Breast epithelium (tissue), 4 donors: ENCODE data around the gene U2AF1L4. TPM values are rescaled to one million over a fixed set of nuclear protein-coding genes. Genes with fewer than 3 reads are reported as not detected.

Experiments
- DNase-seq, 2 donors: peaks; one replicate each; pipeline ENCODE4 v3.0.0-alpha.2; 2019; ENCODE audit warnings: low spot score in 2 of 2
- H3K27ac ChIP-seq, 2 donors: fragments of 200-600 bp; sonication (generic) in 1 of 2; one replicate each; pipeline ENCODE4 v1.5.1; 2016 to 2019; ENCODE audit warnings: mild to moderate bottlenecking in 1 of 2
- H3K27me3 ChIP-seq, 2 donors: fragments of 200-600 bp; sonication (generic) in 1 of 2; one replicate each; pipeline versions ENCODE4 v1.5.1 to v1.6.0; 2017 to 2019; ENCODE audit warnings: control low read depth in 1 of 2, mild to moderate bottlenecking in 1 of 2
- H3K36me3 ChIP-seq: fragments of 200-600 bp; one replicate; pipeline ENCODE4 v1.5.1; 2019
- H3K4me1 ChIP-seq, 2 donors: fragments of 200-600 bp; sonication (generic); one replicate each; pipeline ENCODE4 v1.5.1; 2016 to 2019; ENCODE audit warnings: control low read depth in 1 of 2
- H3K4me3 ChIP-seq, 3 donors: fragments of 200-600 bp; sonication (generic); 1 replicate in 2 of 3; 2 replicates in 1 of 3; pipeline ENCODE4 v1.5.1; 2016 to 2019; ENCODE audit warnings: mild to moderate bottlenecking in 3 of 3, moderate library complexity in 2 of 3
- H3K9me3 ChIP-seq, 2 donors: fragments of 200-600 bp; sonication (generic) in 1 of 2; one replicate each; pipeline ENCODE4 v1.5.1; 2016 to 2019; ENCODE audit warnings: control low read depth in 1 of 2
- CTCF ChIP-seq, 3 donors: fragments of 450-650 bp; IDR thresholded peaks; one replicate each; pipeline ENCODE4 v1.5.1; 2016 to 2017; ENCODE audit warnings: antibody characterized with exemption in 3 of 3, mild to moderate bottlenecking in 3 of 3, moderate library complexity in 3 of 3
- POLR2A ChIP-seq: fragments of 450-650 bp; IDR thresholded peaks from one replicate; pipeline ENCODE4 v1.6.1; 2016; ENCODE audit warnings: antibody characterized with exemption, mild to moderate bottlenecking, moderate library complexity
- POLR2AphosphoS5 ChIP-seq, 3 donors: sonication (generic); formaldehyde crosslinking; IDR thresholded peaks; one replicate each; pipeline ENCODE4 v1.6.1; 2017; ENCODE audit warnings: antibody characterized with exemption in 3 of 3
- intact Hi-C: fragments of 100-400 bp; cut with DNase I; formaldehyde crosslinking; loops from one replicate; pipeline ENCODE4 v1.15.1; 2023; ENCODE audit warnings: low total_unique reads
- total RNA-seq, 3 donors: library from RNA; depleted of rRNA; stranded (reverse); fragments of >200 nt; gene quantifications; one replicate each; pipeline ENCODE4 v1.1.0, GENCODE V29; 2016

U2AF1L4 gene
- total RNA-seq, 3 donors from 2014 or later = 15.7 to 37.5 (median 19.5) TPM

- Histone ChIP-seq H3K27me3 (no peaks in the 10 kb centered on the region), H3K4me1 (peaks cover 8% of the 10 kb centered on the region in 2 donors), H3K36me3 (no peaks in the 10 kb centered on the region), H3K4me3 (no peak overlapping the region), H3K9me3 (no peaks in the 10 kb centered on the region), H3K27ac (no peak overlapping the region)
- intact Hi-C loops = no loop called here
- DNase-seq = no peak
- no peak for TF ChIP-seq POLR2A
- TF ChIP-seq CTCF (IDR thresholded peaks at IDR 0.05) = no peak
- TF ChIP-seq POLR2AphosphoS5 (IDR thresholded peaks at IDR 0.05) = no peak
These were observed 31.7 kb downstream of the U2AF1L4 start for GRCh38 chr19:35713506-35713850.

GRCh38 chr19:35712567-35713505 lies 32.4 kb downstream of the U2AF1L4 start:
- Histone ChIP-seq H3K36me3 (no peaks in the 10 kb centered on the region), H3K9me3 (no peaks in the 10 kb centered on the region), H3K27me3 (no peaks in the 10 kb centered on the region), H3K4me3 (no peak overlapping the region), H3K4me1 (peaks cover 8% of the 10 kb centered on the region in 2 donors), H3K27ac (no peak overlapping the region)
- DNase-seq = no peak
- TF ChIP-seq POLR2A = no peak
- TF ChIP-seq CTCF (IDR thresholded peaks at IDR 0.05) = no peak
- no peak for TF ChIP-seq POLR2AphosphoS5 (IDR thresholded peaks at IDR 0.05)
- intact Hi-C loops = no loop called here

- Histone ChIP-seq H3K4me1 (peaks cover 7 to 8% of the 10 kb centered on the region in 2 donors), H3K4me3 (no peak overlapping the region), H3K36me3 (no peaks in the 10 kb centered on the region), H3K9me3 (no peaks in the 10 kb centered on the region), H3K27ac (no peak overlapping the region), H3K27me3 (no peaks in the 10 kb centered on the region)
- TF ChIP-seq CTCF (IDR thresholded peaks at IDR 0.05) (no peak), POLR2A (no peak), POLR2AphosphoS5 (IDR thresholded peaks at IDR 0.05) (no peak)
- DNase-seq = no peak
- intact Hi-C loops = no loop called here
These were observed 34.2 kb downstream of the U2AF1L4 start for GRCh38 chr19:35710784-35711723.

GRCh38 chr19:35708391-35708790 lies 36.8 kb downstream of the U2AF1L4 start:
- Histone ChIP-seq H3K36me3 (no peaks in the 10 kb centered on the region), H3K27me3 (no peaks in the 10 kb centered on the region), H3K4me1 (no peaks in the 10 kb centered on the region), H3K9me3 (no peaks in the 10 kb centered on the region), H3K27ac (no peak overlapping the region), H3K4me3 (no peak overlapping the region)
- no peak for TF ChIP-seq CTCF (IDR thresholded peaks at IDR 0.05)
- TF ChIP-seq POLR2A = no peak
- no peak for TF ChIP-seq POLR2AphosphoS5 (IDR thresholded peaks at IDR 0.05)
- intact Hi-C loops = no loop called here
- DNase-seq = no peak
